DOHH2 (cell line): ENCODE data around the gene PATJ.

ENCODE experiments used
- H3F3A ChIP-seq: fragments of 200-600 bp; sonication (generic), shearing (Covaris generic); 2 replicates; pipeline ENCODE4 v1.6.0; 2016; ENCODE audit warnings: antibody characterized with exemption, mild to moderate bottlenecking; ENCODE audit not compliant: control insufficient read depth, insufficient read depth
- H3K27ac ChIP-seq: fragments of 200-600 bp; sonication (generic); 2 replicates; pipeline ENCODE4 v1.5.1; 2014; ENCODE audit warnings: low read depth, mild to moderate bottlenecking, low read length, moderate library complexity
- H3K27me3 ChIP-seq: fragments of 200-600 bp; sonication (generic); 2 replicates; pipeline ENCODE4 v1.6.1; 2014; ENCODE audit warnings: mild to moderate bottlenecking, low read length, mixed read lengths; ENCODE audit not compliant: control insufficient read depth
- H3K36me3 ChIP-seq: fragments of 200-600 bp; sonication (generic); 2 replicates; pipeline ENCODE4 v1.6.1; 2014; ENCODE audit warnings: mild to moderate bottlenecking, low read length, moderate library complexity, mixed read lengths; ENCODE audit not compliant: control insufficient read depth
- H3K4me1 ChIP-seq: fragments of 200-600 bp; sonication (generic); 2 replicates; pipeline ENCODE4 v1.6.1; 2014; ENCODE audit warnings: mild to moderate bottlenecking, low read length, mixed read lengths; ENCODE audit not compliant: control insufficient read depth
- H3K4me2 ChIP-seq: fragments of 200-600 bp; sonication (generic); 2 replicates; pipeline ENCODE4 v1.6.0; 2014; ENCODE audit warnings: mild to moderate bottlenecking, low read length, moderate library complexity
- H3K4me3 ChIP-seq: fragments of 200-600 bp; sonication (generic); 2 replicates; pipeline ENCODE4 v1.5.1; 2014; ENCODE audit warnings: mild to moderate bottlenecking, low read length, mixed read lengths
- H3K79me2 ChIP-seq: fragments of 200-600 bp; sonication (generic); 2 replicates; pipeline ENCODE4 v1.6.1; 2014; ENCODE audit warnings: mild to moderate bottlenecking, low read length, mixed read lengths; ENCODE audit not compliant: control insufficient read depth
- H3K9me2 ChIP-seq: fragments of 200-600 bp; sonication (generic); replicated peaks from 2 replicates; pipeline ENCODE4 v1.6.1; 2014; ENCODE audit warnings: mild to moderate bottlenecking, low read length, mixed read lengths; ENCODE audit not compliant: control insufficient read depth
- H3K9me3 ChIP-seq: fragments of 200-600 bp; sonication (generic); 2 replicates; pipeline ENCODE4 v1.6.1; 2014; ENCODE audit warnings: antibody characterized with exemption, low read length, mixed read lengths; ENCODE audit not compliant: control insufficient read depth, insufficient read depth
- H4K20me1 ChIP-seq: fragments of 200-600 bp; sonication (generic); 2 replicates; pipeline ENCODE4 v1.6.0; 2014; ENCODE audit warnings: low read depth, mild to moderate bottlenecking, antibody characterized with exemption, low read length, moderate library complexity; ENCODE audit not compliant: control insufficient read depth, insufficient read depth
- EZH2phosphoT487 ChIP-seq: fragments of 200-600 bp; sonication (generic); IDR thresholded peaks from 2 replicates; pipeline ENCODE4 v1.6.1; 2017; ENCODE audit warnings: borderline replicate concordance, mild to moderate bottlenecking, antibody characterized with exemption, low read length, moderate library complexity, mixed read lengths
- TF ChIP-seq, protein P1 (sequence below): fragments of 200-600 bp; sonication (generic); IDR thresholded peaks from one replicate; pipeline ENCODE4 v1.5.1; 2014; ENCODE audit warnings: antibody characterized with exemption, mild to moderate bottlenecking, low read depth, low read length; ENCODE audit not compliant: poor library complexity, severe bottlenecking

The PATJ gene

DNA sequence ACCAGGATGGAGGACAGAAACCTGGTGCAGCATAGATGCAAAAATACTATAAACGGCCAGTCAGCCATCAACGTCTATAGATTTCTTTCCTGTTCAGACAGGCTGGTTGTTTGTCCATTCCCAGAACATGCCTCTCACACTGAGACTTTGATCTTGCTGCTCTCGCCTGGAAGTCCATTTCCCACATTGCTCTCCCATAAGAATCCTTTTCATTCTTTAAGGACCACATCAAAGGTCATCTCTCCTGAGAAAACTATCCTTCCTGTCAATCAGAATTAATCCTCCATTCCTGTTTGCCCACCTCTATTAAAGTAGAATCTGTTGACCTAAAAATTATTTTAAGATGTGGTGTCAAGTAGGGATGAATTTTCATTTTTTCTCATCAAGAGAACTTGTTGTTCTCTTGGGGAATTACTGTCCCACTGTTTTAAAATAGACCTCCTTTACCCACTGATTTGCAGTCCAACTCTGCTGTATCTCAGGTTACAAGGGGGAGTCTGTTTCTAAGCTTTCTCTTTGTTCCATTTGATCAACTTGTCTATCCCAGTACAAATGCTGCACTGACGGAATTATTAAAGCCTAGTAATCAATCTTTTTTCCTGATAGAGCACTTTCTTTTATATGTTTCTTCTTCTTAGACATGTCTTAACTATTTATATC lies 172.7 kb downstream of the PATJ start:
- Histone ChIP-seq H3K27me3 (no peaks in the 10 kb centered on the region), H3K27ac (no peak overlapping the region), H3K9me3 (no peaks in the 10 kb centered on the region), H4K20me1 (no peaks in the 10 kb centered on the region), H3K4me1 (no peaks in the 10 kb centered on the region), H3K4me2 (no peak overlapping the region), H3F3A (no peaks in the 10 kb centered on the region), H3K79me2 (no peaks in the 10 kb centered on the region), H3K36me3 (no peaks in the 10 kb centered on the region), H3K4me3 (no peak overlapping the region), H3K9me2 (no peaks in the 10 kb centered on the region)
- TF ChIP-seq, protein P1, sequence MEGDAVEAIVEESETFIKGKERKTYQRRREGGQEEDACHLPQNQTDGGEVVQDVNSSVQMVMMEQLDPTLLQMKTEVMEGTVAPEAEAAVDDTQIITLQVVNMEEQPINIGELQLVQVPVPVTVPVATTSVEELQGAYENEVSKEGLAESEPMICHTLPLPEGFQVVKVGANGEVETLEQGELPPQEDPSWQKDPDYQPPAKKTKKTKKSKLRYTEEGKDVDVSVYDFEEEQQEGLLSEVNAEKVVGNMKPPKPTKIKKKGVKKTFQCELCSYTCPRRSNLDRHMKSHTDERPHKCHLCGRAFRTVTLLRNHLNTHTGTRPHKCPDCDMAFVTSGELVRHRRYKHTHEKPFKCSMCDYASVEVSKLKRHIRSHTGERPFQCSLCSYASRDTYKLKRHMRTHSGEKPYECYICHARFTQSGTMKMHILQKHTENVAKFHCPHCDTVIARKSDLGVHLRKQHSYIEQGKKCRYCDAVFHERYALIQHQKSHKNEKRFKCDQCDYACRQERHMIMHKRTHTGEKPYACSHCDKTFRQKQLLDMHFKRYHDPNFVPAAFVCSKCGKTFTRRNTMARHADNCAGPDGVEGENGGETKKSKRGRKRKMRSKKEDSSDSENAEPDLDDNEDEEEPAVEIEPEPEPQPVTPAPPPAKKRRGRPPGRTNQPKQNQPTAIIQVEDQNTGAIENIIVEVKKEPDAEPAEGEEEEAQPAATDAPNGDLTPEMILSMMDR = no peak
- TF ChIP-seq EZH2phosphoT487 = no peak

- TF ChIP-seq EZH2phosphoT487 = no peak
- TF ChIP-seq, protein P1 = no peak
- Histone ChIP-seq H3K27me3 (no peaks in the 10 kb centered on the region), H4K20me1 (no peaks in the 10 kb centered on the region), H3K9me2 (no peaks in the 10 kb centered on the region), H3K4me2 (no peak overlapping the region), H3K79me2 (no peaks in the 10 kb centered on the region), H3K4me3 (no peak overlapping the region), H3K27ac (no peak overlapping the region), H3K4me1 (no peaks in the 10 kb centered on the region), H3K36me3 (no peaks in the 10 kb centered on the region), H3K9me3 (no peaks in the 10 kb centered on the region), H3F3A (no peaks in the 10 kb centered on the region)
Measured at GRCh38 chr1:61921435-61921834, 179.2 kb downstream of the PATJ start.

- Histone ChIP-seq H3K79me2 (no peaks in the 10 kb centered on the region), H3K9me3 (no peaks in the 10 kb centered on the region), H3K36me3 (no peaks in the 10 kb centered on the region), H3K27me3 (no peaks in the 10 kb centered on the region), H3K27ac (no peak overlapping the region), H3K4me1 (no peaks in the 10 kb centered on the region), H4K20me1 (no peaks in the 10 kb centered on the region), H3K9me2 (no peaks in the 10 kb centered on the region), H3K4me2 (no peak overlapping the region), H3K4me3 (no peak overlapping the region), H3F3A (no peaks in the 10 kb centered on the region)
- no peak for TF ChIP-seq EZH2phosphoT487
- TF ChIP-seq, protein P1 = no peak
Measured at GRCh38 chr1:61922950-61923480, 180.7 kb downstream of the PATJ start.
